GM19035 (cell line): ENCODE measurements around the gene CX3CL1.
"Not testable (repeated sequence)": the region's sequence is repeated elsewhere in the genome, so short reads cannot be mapped to it uniquely, and the experiment has no call there.

Source experiments
- ATAC-seq: cut with Tn5 transposase; IDR thresholded peaks from one replicate; pipeline ENCODE4 v1.9.1; 2021; ENCODE audit not compliant: unreplicated experiment

Gene CX3CL1

GRCh38 chr16:57382535-57383275, 10.4 kb downstream of the CX3CL1 start:
- ATAC-seq: no peak

- ATAC-seq: no peak
Measured at GRCh38 chr16:57383276-57384247, 11.3 kb downstream of the CX3CL1 start.

- no peak for ATAC-seq
Measured at GRCh38 chr16:57384248-57385070, 12.2 kb downstream of the CX3CL1 start.

GRCh38 chr16:57385083-57385482, 12.8 kb downstream of the CX3CL1 start:
- ATAC-seq: no peak

- ATAC-seq: no peak
Measured at GRCh38 chr16:57386381-57386951, 14.2 kb downstream of the CX3CL1 start.

GRCh38 chr16:57387598-57388354, 15.5 kb downstream of the CX3CL1 start:
- ATAC-seq: no peak

- no peak for ATAC-seq
Measured at GRCh38 chr16:57388359-57389086, 16.2 kb downstream of the CX3CL1 start.

- ATAC-seq: no peak
Measured at GRCh38 chr16:57389087-57389468, 16.8 kb downstream of the CX3CL1 start.

- no peak for ATAC-seq
Measured at GRCh38 chr16:57390636-57391295, 18.5 kb downstream of the CX3CL1 start.

GRCh38 chr16:57391300-57391699, 19.0 kb downstream of the CX3CL1 start:
- ATAC-seq: no peak

- ATAC-seq: no peak
Measured at GRCh38 chr16:57391708-57392107, 19.4 kb downstream of the CX3CL1 start.

GRCh38 chr16:57392694-57393093, 20.4 kb downstream of the CX3CL1 start:
- ATAC-seq: no peak

- ATAC-seq: no peak
Measured at GRCh38 chr16:57394444-57394843, 22.2 kb downstream of the CX3CL1 start.

GRCh38 chr16:57395026-57395425, 22.7 kb downstream of the CX3CL1 start:
- no peak for ATAC-seq

GRCh38 chr16:57396786-57397185, 24.5 kb downstream of the CX3CL1 start:
- ATAC-seq: no peak

GRCh38 chr16:57397493-57397892, 25.2 kb downstream of the CX3CL1 start:
- not testable (repeated sequence) for ATAC-seq

- no peak for ATAC-seq
Measured at GRCh38 chr16:57401943-57402640, 29.8 kb downstream of the CX3CL1 start.
